OCI-LY1 (cell line): ENCODE data around the gene GNB5.

ENCODE experiments used
- H2AFZ ChIP-seq: fragments of 200-600 bp; sonication (generic), shearing (Covaris generic); 2 replicates; pipeline ENCODE4 v1.6.0; 2014; ENCODE audit warnings: antibody characterized with exemption, mild to moderate bottlenecking, low read length
- H3F3A ChIP-seq: fragments of 200-600 bp; sonication (generic), shearing (Covaris generic); 2 replicates; pipeline ENCODE4 v1.6.0; 2014; ENCODE audit warnings: mild to moderate bottlenecking, antibody characterized with exemption, low read length, moderate library complexity; ENCODE audit not compliant: insufficient read depth
- H3K27ac ChIP-seq: fragments of 200-600 bp; sonication (generic); 2 replicates; pipeline ENCODE4 v1.5.1; 2014; ENCODE audit warnings: low read length, mixed run types, mild to moderate bottlenecking, low read depth; ENCODE audit not compliant: poor library complexity, severe bottlenecking
- H3K27me3 ChIP-seq: fragments of 200-600 bp; sonication (generic); 2 replicates; pipeline ENCODE4 v1.6.0; 2014; ENCODE audit warnings: antibody characterized with exemption, mild to moderate bottlenecking, low read length, moderate library complexity; ENCODE audit not compliant: insufficient read depth
- H3K36me3 ChIP-seq: fragments of 200-600 bp; sonication (generic); 2 replicates; pipeline ENCODE4 v1.6.1; 2014; ENCODE audit warnings: mild to moderate bottlenecking, antibody characterized with exemption, low read length, moderate library complexity, mixed read lengths; ENCODE audit not compliant: insufficient read depth
- H3K4me1 ChIP-seq: fragments of 200-600 bp; sonication (generic); 2 replicates; pipeline ENCODE4 v1.5.1; 2014; ENCODE audit warnings: mild to moderate bottlenecking, low read length, moderate library complexity; ENCODE audit not compliant: insufficient read depth, severe bottlenecking
- H3K4me2 ChIP-seq: fragments of 200-600 bp; sonication (generic), shearing (Covaris generic); 2 replicates; pipeline ENCODE4 v1.6.1; 2014; ENCODE audit warnings: low read length
- H3K4me3 ChIP-seq: fragments of 200-600 bp; sonication (generic); 2 replicates; pipeline ENCODE4 v1.5.1; 2014; ENCODE audit warnings: low read length, low read depth, mild to moderate bottlenecking, mixed read lengths; ENCODE audit not compliant: poor library complexity, severe bottlenecking
- H3K79me2 ChIP-seq: fragments of 200-600 bp; shearing (Covaris generic); 2 replicates; pipeline ENCODE4 v1.6.1; 2016; ENCODE audit warnings: mixed run types, low read length, mixed read lengths; ENCODE audit not compliant: insufficient read depth
- H3K9ac ChIP-seq: fragments of 200-600 bp; sonication (generic), shearing (Covaris generic); 2 replicates; pipeline ENCODE4 v1.6.1; 2014; ENCODE audit warnings: mild to moderate bottlenecking, low read length, mixed read lengths
- H3K9me2 ChIP-seq: fragments of 200-600 bp; sonication (generic), shearing (Covaris generic); 2 replicates; pipeline ENCODE4 v1.6.1; 2014; ENCODE audit warnings: low read depth, mild to moderate bottlenecking, low read length, mixed read lengths
- H3K9me3 ChIP-seq: fragments of 200-600 bp; shearing (Covaris generic); 2 replicates; pipeline ENCODE4 v1.6.1; 2014; ENCODE audit warnings: low read length, mixed read lengths
- H4K20me1 ChIP-seq: fragments of 200-600 bp; sonication (generic), shearing (Covaris generic); 2 replicates; pipeline ENCODE4 v1.6.0; 2016; ENCODE audit warnings: mild to moderate bottlenecking, low read length; ENCODE audit not compliant: insufficient read depth
- EZH2 ChIP-seq: fragments of 200-600 bp; sonication (generic), shearing (Covaris generic); IDR thresholded peaks from 2 replicates; pipeline ENCODE4 v1.8.0; 2017; ENCODE audit warnings: borderline replicate concordance, mixed run types, mild to moderate bottlenecking, antibody characterized with exemption, low read length, moderate library complexity, mixed read lengths
- TF ChIP-seq, protein P1 (sequence below): fragments of 200-600 bp; sonication (generic), shearing (Covaris generic); IDR thresholded peaks from 2 replicates; pipeline ENCODE4 v1.5.1; 2017; ENCODE audit warnings: mild to moderate bottlenecking, antibody characterized with exemption, low read length, moderate library complexity, mixed read lengths

Gene GNB5

GRCh38 chr15:52200831-52201365 lies 9.7 kb upstream of the GNB5 start:
- no peak overlapping the region for H3K27ac ChIP-seq
- no peaks in the 10 kb centered on the region for H3F3A ChIP-seq
- H3K4me2 ChIP-seq: no peak overlapping the region
- no peaks in the 10 kb centered on the region for H3K9me3 ChIP-seq
- no peak overlapping the region for H2AFZ ChIP-seq
- H4K20me1 ChIP-seq: no peaks in the 10 kb centered on the region
- no peaks in the 10 kb centered on the region for H3K9me2 ChIP-seq
- H3K9ac ChIP-seq: 0 out of 2 replicates have a peak overlapping the region, but pooled peaks have one; percentile 10
- no peaks in the 10 kb centered on the region for H3K27me3 ChIP-seq
- H3K4me3 ChIP-seq: no peak overlapping the region
- TF ChIP-seq EZH2: no peak
- TF ChIP-seq, protein P1, sequence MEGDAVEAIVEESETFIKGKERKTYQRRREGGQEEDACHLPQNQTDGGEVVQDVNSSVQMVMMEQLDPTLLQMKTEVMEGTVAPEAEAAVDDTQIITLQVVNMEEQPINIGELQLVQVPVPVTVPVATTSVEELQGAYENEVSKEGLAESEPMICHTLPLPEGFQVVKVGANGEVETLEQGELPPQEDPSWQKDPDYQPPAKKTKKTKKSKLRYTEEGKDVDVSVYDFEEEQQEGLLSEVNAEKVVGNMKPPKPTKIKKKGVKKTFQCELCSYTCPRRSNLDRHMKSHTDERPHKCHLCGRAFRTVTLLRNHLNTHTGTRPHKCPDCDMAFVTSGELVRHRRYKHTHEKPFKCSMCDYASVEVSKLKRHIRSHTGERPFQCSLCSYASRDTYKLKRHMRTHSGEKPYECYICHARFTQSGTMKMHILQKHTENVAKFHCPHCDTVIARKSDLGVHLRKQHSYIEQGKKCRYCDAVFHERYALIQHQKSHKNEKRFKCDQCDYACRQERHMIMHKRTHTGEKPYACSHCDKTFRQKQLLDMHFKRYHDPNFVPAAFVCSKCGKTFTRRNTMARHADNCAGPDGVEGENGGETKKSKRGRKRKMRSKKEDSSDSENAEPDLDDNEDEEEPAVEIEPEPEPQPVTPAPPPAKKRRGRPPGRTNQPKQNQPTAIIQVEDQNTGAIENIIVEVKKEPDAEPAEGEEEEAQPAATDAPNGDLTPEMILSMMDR: no peak
- no peaks in the 10 kb centered on the region for H3K79me2 ChIP-seq
- no peaks in the 10 kb centered on the region for H3K36me3 ChIP-seq
- H3K4me1 ChIP-seq: no peaks in the 10 kb centered on the region

GRCh38 chr15:52199271-52199670 lies 8.1 kb upstream of the GNB5 start:
- Histone ChIP-seq H3F3A (no peaks in the 10 kb centered on the region), H2AFZ (no peak overlapping the region), H3K9ac (no peak overlapping the region), H3K9me2 (no peaks in the 10 kb centered on the region), H3K27me3 (no peaks in the 10 kb centered on the region), H3K4me1 (no peaks in the 10 kb centered on the region), H3K27ac (no peak overlapping the region), H3K79me2 (no peaks in the 10 kb centered on the region), H3K4me2 (no peak overlapping the region), H3K4me3 (no peak overlapping the region), H4K20me1 (no peaks in the 10 kb centered on the region), H3K9me3 (no peaks in the 10 kb centered on the region), H3K36me3 (no peaks in the 10 kb centered on the region)
- TF ChIP-seq EZH2: no peak
- TF ChIP-seq, protein P1: no peak

DNA sequence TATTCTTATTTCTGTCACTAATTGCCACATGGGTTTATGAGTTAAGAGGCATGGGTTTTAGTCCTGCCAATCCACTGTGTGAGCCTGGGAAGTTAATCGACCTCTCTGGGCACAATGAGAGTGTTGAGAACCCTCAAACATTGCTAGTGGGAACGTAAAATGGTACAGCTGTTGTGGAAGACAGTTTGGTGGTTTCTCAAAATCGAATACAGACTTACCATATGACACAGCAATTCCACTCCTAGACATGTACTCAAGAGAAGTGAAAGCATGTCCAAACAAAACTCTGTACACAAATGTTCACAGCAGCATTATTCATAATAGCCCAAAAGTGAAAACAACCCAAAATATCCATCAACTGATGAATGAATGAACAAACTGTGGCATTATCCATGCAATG lies 5.7 kb upstream of the GNB5 start:
- no peaks in the 10 kb centered on the region for H3F3A ChIP-seq
- no peak overlapping the region for H3K4me3 ChIP-seq
- H3K27ac ChIP-seq: no peak overlapping the region
- H3K9ac ChIP-seq: no peak overlapping the region
- no peaks in the 10 kb centered on the region for H3K4me1 ChIP-seq
- no peak overlapping the region for H2AFZ ChIP-seq
- TF ChIP-seq, protein P1: no peak
- H3K9me2 ChIP-seq: no peaks in the 10 kb centered on the region
- H3K36me3 ChIP-seq: no peaks in the 10 kb centered on the region
- H3K9me3 ChIP-seq: no peaks in the 10 kb centered on the region
- no peak overlapping the region for H3K4me2 ChIP-seq
- H3K27me3 ChIP-seq: no peaks in the 10 kb centered on the region
- H4K20me1 ChIP-seq: no peaks in the 10 kb centered on the region
- H3K79me2 ChIP-seq: no peaks in the 10 kb centered on the region
